Measurements from ENCODE around the gene CMIP. TPM values are rescaled to one million over a fixed set of nuclear protein-coding genes. Genes with fewer than 3 reads are reported as not detected.
"Not testable (repeated sequence)": the region's sequence is repeated elsewhere in the genome, so short reads cannot be mapped to it uniquely, and the experiment has no call there.

CMIP gene
- total RNA-seq, 3 donors from 2014 or later: 14.9 to 23.9 (median 17.6) TPM

DNA sequence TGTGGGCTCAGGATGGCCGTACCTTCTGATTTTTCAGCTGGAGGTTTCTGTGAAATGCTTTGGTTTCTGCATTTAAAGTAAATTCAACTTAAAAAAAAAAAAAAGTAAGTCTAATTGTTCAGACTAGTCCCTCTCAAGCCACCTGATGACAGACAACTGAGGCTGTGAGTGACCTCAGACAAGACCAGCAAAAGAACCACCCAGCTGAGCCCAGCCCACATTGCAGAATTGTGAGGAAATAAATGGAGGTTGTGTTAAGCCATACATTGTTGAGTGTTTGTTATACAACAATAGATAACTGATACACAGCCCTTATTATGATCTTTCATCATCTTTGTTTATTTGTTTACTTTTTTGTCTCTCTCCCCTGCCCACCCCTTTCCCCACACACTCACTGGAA is 44.7 kb upstream of the CMIP start:
- intact Hi-C loops (cut with DNase I; ENCODE audit: low total_unique reads): loop anchor here (10.0 kb wide), 1 partner anchor 305 kb away; no protein-coding TSS in a partner anchor
- H3K27me3 ChIP-seq: no peaks in the 10 kb centered on the region
- H3K27ac ChIP-seq: no peak overlapping the region
- DNase-seq (ENCODE audit: low spot score in 2 of 2): no peak
- no peak overlapping the region for H3K4me3 ChIP-seq
- H3K4me1 ChIP-seq: peaks cover 0 to 3% of the 10 kb centered on the region in 2 donors
- peaks cover 0 to 10% of the 10 kb centered on the region in 2 donors for H3K9me3 ChIP-seq
- TF ChIP-seq POLR2AphosphoS5 (IDR thresholded peaks at IDR 0.05) (no peak), POLR2A (IDR thresholded peaks at IDR 0.05) (no peak)
- H3K36me3 ChIP-seq: no peaks in the 10 kb centered on the region

DNA sequence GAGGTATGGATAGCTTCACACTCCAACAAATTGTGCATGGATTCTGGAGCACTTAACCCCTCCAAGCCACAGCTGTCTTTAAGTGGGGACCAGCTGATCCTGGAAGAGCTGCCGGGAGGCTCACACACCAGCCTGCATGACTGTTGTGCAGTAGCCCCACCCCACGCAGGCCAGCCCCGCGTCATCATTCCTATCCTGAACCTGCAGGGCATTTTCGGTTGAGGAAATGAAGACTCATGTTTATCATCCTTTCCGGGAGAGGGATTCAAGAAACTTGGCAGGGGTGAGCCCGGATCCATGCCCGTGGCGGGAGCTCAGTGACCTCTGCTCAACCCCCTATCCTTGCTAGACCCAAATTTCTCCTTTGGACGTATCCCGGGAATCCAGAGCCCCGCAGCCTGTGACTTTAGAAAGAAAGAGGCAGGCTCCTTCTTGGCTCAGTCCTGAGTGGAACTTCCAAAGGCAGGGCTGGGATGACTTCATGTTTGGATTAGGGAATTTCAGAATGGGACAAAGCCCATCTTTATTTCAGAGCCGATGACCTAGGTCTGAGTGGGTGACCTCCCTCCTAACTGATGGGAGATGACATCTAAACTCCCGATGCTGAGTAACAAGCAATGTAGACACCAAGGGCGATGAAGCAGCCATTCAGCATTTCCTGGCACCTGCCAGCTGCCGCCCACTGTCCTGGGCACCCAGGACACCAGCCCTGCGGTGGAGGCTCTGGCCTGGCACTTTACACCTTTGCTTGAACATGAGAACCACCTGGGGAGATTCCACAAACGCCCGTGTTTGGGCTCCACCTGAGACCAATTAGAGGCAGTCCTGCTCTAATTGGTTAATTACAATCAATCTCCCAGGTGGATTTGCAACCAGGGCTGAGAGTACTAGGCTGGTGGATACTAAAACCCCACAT is 43.3 kb upstream of the CMIP start:
- peak overlapping the region; percentile 66 to 85 for H3K27ac ChIP-seq
- intact Hi-C loops (cut with DNase I; ENCODE audit: low total_unique reads): loop anchor here (10.0 kb wide), 1 partner anchor 304 kb away; no protein-coding TSS in a partner anchor
- H3K4me3 ChIP-seq: peak overlapping the region in 1 of 3 donors; percentile 44
- no peaks in the 10 kb centered on the region for H3K27me3 ChIP-seq
- TF ChIP-seq POLR2A (IDR thresholded peaks at IDR 0.05) (no peak), POLR2AphosphoS5 (IDR thresholded peaks at IDR 0.05) (peak in 2 of 3 donors; percentile 18 to 27)
- TF ChIP-seq, protein P1, sequence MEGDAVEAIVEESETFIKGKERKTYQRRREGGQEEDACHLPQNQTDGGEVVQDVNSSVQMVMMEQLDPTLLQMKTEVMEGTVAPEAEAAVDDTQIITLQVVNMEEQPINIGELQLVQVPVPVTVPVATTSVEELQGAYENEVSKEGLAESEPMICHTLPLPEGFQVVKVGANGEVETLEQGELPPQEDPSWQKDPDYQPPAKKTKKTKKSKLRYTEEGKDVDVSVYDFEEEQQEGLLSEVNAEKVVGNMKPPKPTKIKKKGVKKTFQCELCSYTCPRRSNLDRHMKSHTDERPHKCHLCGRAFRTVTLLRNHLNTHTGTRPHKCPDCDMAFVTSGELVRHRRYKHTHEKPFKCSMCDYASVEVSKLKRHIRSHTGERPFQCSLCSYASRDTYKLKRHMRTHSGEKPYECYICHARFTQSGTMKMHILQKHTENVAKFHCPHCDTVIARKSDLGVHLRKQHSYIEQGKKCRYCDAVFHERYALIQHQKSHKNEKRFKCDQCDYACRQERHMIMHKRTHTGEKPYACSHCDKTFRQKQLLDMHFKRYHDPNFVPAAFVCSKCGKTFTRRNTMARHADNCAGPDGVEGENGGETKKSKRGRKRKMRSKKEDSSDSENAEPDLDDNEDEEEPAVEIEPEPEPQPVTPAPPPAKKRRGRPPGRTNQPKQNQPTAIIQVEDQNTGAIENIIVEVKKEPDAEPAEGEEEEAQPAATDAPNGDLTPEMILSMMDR (IDR thresholded peaks at IDR 0.05): no peak
- peak; percentile 87 to 90 for DNase-seq (ENCODE audit: low spot score in 2 of 2)
- peaks cover 0 to 3% of the 10 kb centered on the region in 2 donors for H3K4me1 ChIP-seq
- H3K36me3 ChIP-seq: no peaks in the 10 kb centered on the region
- peaks cover 0 to 10% of the 10 kb centered on the region in 2 donors for H3K9me3 ChIP-seq

DNA sequence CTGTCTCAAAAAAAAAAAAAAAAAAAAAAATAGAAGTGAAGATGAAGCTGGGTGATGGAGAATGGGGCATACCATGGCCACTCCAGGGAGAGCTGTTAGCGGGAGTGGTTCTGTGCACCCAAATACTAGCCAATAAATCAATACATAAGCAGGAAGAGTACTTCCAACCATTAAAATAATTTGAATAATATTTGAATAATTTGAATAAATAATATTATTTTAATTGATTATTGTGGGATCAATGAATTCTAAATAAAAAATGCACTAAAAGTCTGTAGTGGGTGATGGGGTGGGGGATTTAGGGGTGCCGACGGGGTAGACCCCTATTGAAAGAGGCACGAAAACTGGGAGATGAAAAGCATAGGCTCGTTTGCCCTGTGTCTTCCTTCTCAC is 41.4 kb upstream of the CMIP start:
- Histone ChIP-seq H3K9me3 (peaks cover 0 to 10% of the 10 kb centered on the region in 2 donors), H3K36me3 (no peaks in the 10 kb centered on the region), H3K4me1 (peaks cover 0 to 3% of the 10 kb centered on the region in 2 donors), H3K4me3 (peak overlapping the region in 2 of 3 donors; percentile 22 to 59), H3K27ac (no peak overlapping the region), H3K27me3 (no peaks in the 10 kb centered on the region)
- no peak for DNase-seq (ENCODE audit: low spot score in 2 of 2)
- intact Hi-C loops (cut with DNase I; ENCODE audit: low total_unique reads): loop anchor here (10.0 kb wide), 1 partner anchor 302 kb away; no protein-coding TSS in a partner anchor
- no peak for TF ChIP-seq POLR2AphosphoS5 (IDR thresholded peaks at IDR 0.05)
- TF ChIP-seq, protein P1 (IDR thresholded peaks at IDR 0.05): no peak
- TF ChIP-seq POLR2A (IDR thresholded peaks at IDR 0.05): no peak

DNA sequence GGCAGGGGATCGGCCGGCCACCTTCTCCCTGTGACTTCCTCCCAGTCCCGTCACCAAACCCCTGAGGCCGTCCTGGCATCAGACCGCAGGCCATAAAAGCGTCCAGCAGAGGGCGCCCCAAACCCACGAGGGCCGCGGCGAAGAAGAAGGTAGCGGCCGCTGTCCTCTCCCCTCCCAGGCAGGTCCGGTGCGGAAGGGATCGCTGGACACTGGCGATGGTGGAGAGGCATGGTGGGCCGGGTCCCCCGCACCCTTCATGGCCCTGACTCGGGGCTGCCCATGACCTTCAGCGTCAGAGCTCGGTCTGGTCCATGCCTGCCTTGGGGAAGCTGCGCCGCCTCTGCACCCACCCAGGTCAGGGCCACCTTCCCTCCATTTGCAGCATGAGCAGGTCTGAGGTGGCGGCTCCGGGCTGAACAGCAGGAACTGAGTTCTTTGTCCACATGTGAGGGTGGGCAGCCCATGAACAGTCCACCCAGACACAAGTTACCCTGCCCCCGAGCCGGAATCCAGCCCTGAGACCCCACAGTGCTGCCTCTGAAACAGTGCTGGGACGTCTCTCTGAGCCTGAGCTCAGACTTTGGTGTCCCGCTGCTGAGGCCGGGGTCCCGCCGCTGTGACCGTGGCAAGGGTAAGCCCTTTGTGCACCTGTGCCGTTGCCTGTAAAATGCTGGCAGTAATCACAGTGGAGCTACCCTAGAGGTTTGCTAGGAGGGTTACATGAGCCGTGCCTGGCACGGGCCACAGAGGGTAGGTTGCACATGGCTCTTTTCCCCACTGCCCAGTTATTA is 40.8 kb upstream of the CMIP start:
- H3K27me3 ChIP-seq: no peaks in the 10 kb centered on the region
- H3K9me3 ChIP-seq: peaks cover 0 to 10% of the 10 kb centered on the region in 2 donors
- TF ChIP-seq POLR2AphosphoS5 (IDR thresholded peaks at IDR 0.05): peak; percentile 50 to 70 (median 63)
- TF ChIP-seq, protein P1 (IDR thresholded peaks at IDR 0.05): peak; percentile 91 to 97 (median 96)
- TF ChIP-seq POLR2A (IDR thresholded peaks at IDR 0.05): no peak
- H3K36me3 ChIP-seq: no peaks in the 10 kb centered on the region
- peak overlapping the region in 2 of 3 donors; percentile 22 to 59 for H3K4me3 ChIP-seq
- intact Hi-C loops (cut with DNase I; ENCODE audit: low total_unique reads): loop anchor here (10.0 kb wide), 1 partner anchor 301 kb away; no protein-coding TSS in a partner anchor
- H3K27ac ChIP-seq: no peak overlapping the region
- H3K4me1 ChIP-seq: peaks cover 0 to 3% of the 10 kb centered on the region in 2 donors
- DNase-seq (ENCODE audit: low spot score in 2 of 2): peak; percentile 72 to 83

DNA sequence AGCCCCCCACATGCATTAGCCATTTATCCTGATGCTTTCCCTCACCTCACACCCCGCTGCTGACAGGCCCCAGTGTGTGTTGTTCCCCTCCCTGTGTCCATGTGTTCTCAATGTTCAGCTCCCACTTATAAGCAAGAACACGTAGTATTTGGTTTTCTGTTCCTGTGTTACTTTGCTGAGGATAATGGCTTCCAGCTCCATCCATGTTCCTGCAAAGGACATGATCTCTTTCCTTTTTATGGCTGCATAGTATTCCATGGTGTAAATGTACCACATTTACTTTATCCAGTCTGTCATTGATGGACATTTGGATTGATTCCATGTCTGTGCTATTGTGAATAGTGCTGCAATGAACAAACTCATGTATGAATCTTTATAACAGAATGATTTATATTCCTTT is 39.6 kb upstream of the CMIP start:
- H3K36me3 ChIP-seq; H3K27ac ChIP-seq; H3K4me1 ChIP-seq; H3K4me3 ChIP-seq; H3K9me3 ChIP-seq; H3K27me3 ChIP-seq; DNase-seq (ENCODE audit: low spot score in 2 of 2): not testable (repeated sequence)
- intact Hi-C loops (cut with DNase I; ENCODE audit: low total_unique reads): loop anchor here (10.0 kb wide), 1 partner anchor 300 kb away; no protein-coding TSS in a partner anchor
